HepG2 (cell line): ENCODE data around the gene STRBP. TPM values are rescaled to one million over a fixed set of nuclear protein-coding genes. Genes with fewer than 3 reads are reported as not detected.
A peak's percentile ranks its signal among the peaks of the same experiment; 100 is the strongest.

Experiments used
- ATAC-seq: fragments of 200-7000 bp; cut with Tn5 transposase; 3 replicates; pipeline ENCODE4 v1.9.1; 2020; ENCODE audit warnings: mild to moderate bottlenecking, moderate library complexity
- BruUV-seq: library from RNA; stranded (reverse); fragments of 400-500 nt; replicated peaks from 2 replicates; lab custom pipeline; 2021; lab: Mats Ljungman, UMichigan
- CTCF ChIA-PET: fragments of 300-600 bp; formaldehyde crosslinking; extraction: SDS; loops from one replicate; lab custom pipeline; 2021; ENCODE audit warnings: low total read pairs, inconsistent platforms, low intra/inter-chr PET ratio; lab: Yijun Ruan, JAX
- POLR2A ChIA-PET: fragments of 350-600 bp; sonication (Branson Sonifier 250); formaldehyde crosslinking; loops from one replicate; lab custom pipeline; 2020; ENCODE audit warnings: antibody characterized with exemption, inconsistent platforms; lab: Yijun Ruan, JAX
- DNase-seq: peaks from one replicate; pipeline ENCODE4 v3.0.0-alpha.2; 2015; ENCODE audit warnings: low spot score
- FAIRE-seq: peaks from 3 replicates; lab custom pipeline; 2011; peaks lifted over from hg19 to GRCh38; lab: Jason Lieb, UNC
- H2AFZ ChIP-seq: one replicate; pipeline ENCODE4 v1.6.1; 2011; ENCODE audit warnings: low read length, inconsistent platforms
- H3K27ac ChIP-seq: fragments of 300-600 bp; 3 replicates; pipeline ENCODE4 v1.8.0; 2011; ENCODE audit warnings: mixed run types, mild to moderate bottlenecking, mixed read lengths, low read length, inconsistent platforms; ENCODE audit not compliant: insufficient read depth; ENCODE audit errors: extremely low read length
- H3K27me3 ChIP-seq, 2 experiments: fragments of 200-600 bp in 1 of 2; 2 replicates in 1 of 2; 3 replicates in 1 of 2; pipeline versions ENCODE4 v1.6.0 to v1.8.0; 2011; ENCODE audit warnings: low read length in 2 of 2, mild to moderate bottlenecking in 2 of 2, moderate library complexity in 2 of 2, inconsistent platforms in 1 of 2; ENCODE audit not compliant: insufficient read depth in 2 of 2, control insufficient read depth in 1 of 2
- H3K36me3 ChIP-seq, 2 experiments: fragments of 200-600 bp in 1 of 2; replicated peaks in 1 of 2; 2 replicates in 1 of 2; 3 replicates in 1 of 2; pipeline versions ENCODE4 v1.5.1 to v1.8.0; 2011; ENCODE audit warnings: low read length in 2 of 2, inconsistent platforms in 1 of 2; ENCODE audit not compliant: insufficient read depth in 2 of 2, control insufficient read depth in 1 of 2
- H3K4me1 ChIP-seq: 2 replicates; pipeline ENCODE4 v1.5.1; 2012; ENCODE audit warnings: low read length, inconsistent platforms; ENCODE audit not compliant: insufficient read depth
- H3K4me2 ChIP-seq: 2 replicates; pipeline ENCODE4 v1.6.0; 2011; ENCODE audit warnings: low read depth, low read length, inconsistent platforms
- H3K4me3 ChIP-seq, 3 experiments: fragments of 200-600 bp in 1 of 3; sonication (generic), shearing (Covaris generic) in 1 of 3; replicated peaks in 1 of 3; 2 replicates each; pipeline ENCODE4 v1.5.1; 2011 to 2016; ENCODE audit warnings: low read length in 3 of 3, inconsistent platforms in 2 of 3, low read depth in 2 of 3, mild to moderate bottlenecking in 2 of 3, control low read depth in 1 of 3, mixed read lengths in 1 of 3; ENCODE audit not compliant: insufficient read depth in 1 of 3
- H3K79me2 ChIP-seq: one replicate; pipeline ENCODE4 v1.6.1; 2011; ENCODE audit warnings: low read length, inconsistent platforms; ENCODE audit not compliant: insufficient read depth
- H3K9ac ChIP-seq: 2 replicates; pipeline ENCODE4 v1.6.0; 2011; ENCODE audit warnings: mild to moderate bottlenecking, low read depth, low read length, inconsistent platforms; ENCODE audit not compliant: insufficient read depth
- H3K9me3 ChIP-seq: 2 replicates; pipeline ENCODE4 v1.5.1; 2012; ENCODE audit warnings: mild to moderate bottlenecking, low read length
- H4K20me1 ChIP-seq: 2 replicates; pipeline ENCODE4 v1.6.0; 2011; ENCODE audit warnings: inconsistent platforms, mild to moderate bottlenecking, low read length, moderate library complexity; ENCODE audit not compliant: insufficient read depth
- ASH2L ChIP-seq: fragments of 300-600, 200-600 bp; sonication (generic); IDR thresholded peaks from 2 replicates; pipeline ENCODE4 v1.7.0; 2017; ENCODE audit warnings: low read depth, mild to moderate bottlenecking, moderate library complexity, mixed read lengths, low read length; ENCODE audit not compliant: insufficient read length
- CREB1 ChIP-seq, 2 experiments: fragments of 450-650 bp in 1 of 2; IDR thresholded peaks; 2 replicates each; pipeline ENCODE4 v1.6.1; 2016 to 2017; ENCODE audit warnings: control low read depth in 1 of 2, mild to moderate bottlenecking in 1 of 2, missing compliant biosample characterization in 1 of 2, missing genetic modification characterization in 1 of 2
- GATAD2A ChIP-seq: IDR thresholded peaks from 2 replicates; pipeline ENCODE4 v1.6.1; 2016
- GMEB1 ChIP-seq: sonication (generic); formaldehyde crosslinking; IDR thresholded peaks from 2 replicates; pipeline ENCODE4 v1.5.1; 2020; ENCODE audit warnings: missing genetic modification reagents, mild to moderate bottlenecking, borderline replicate concordance
- JUNB ChIP-seq: sonication (generic); formaldehyde crosslinking; IDR thresholded peaks from 2 replicates; pipeline ENCODE4 v1.8.0; 2022; ENCODE audit warnings: missing genetic modification reagents, mild to moderate bottlenecking, borderline replicate concordance
- JUND ChIP-seq: sonication (generic); formaldehyde crosslinking; IDR thresholded peaks from 2 replicates; pipeline ENCODE4 v1.8.0; 2022; ENCODE audit warnings: mild to moderate bottlenecking, missing genetic modification reagents
- MAX ChIP-seq: IDR thresholded peaks from 2 replicates; pipeline ENCODE4 v1.6.1; 2012; ENCODE audit warnings: inconsistent platforms
- NFIB ChIP-seq: sonication (generic); formaldehyde crosslinking; IDR thresholded peaks from 2 replicates; pipeline ENCODE4 v1.9.0; 2021; ENCODE audit warnings: missing genetic modification reagents, mild to moderate bottlenecking, borderline replicate concordance
- NR2F2 ChIP-seq: IDR thresholded peaks from 2 replicates; pipeline ENCODE4 v1.6.1; 2012; ENCODE audit warnings: low read depth, inconsistent platforms, borderline replicate concordance
- ONECUT2 ChIP-seq: sonication (generic); formaldehyde crosslinking; IDR thresholded peaks from 2 replicates; pipeline ENCODE4 v1.4.0; 2020; ENCODE audit warnings: missing genetic modification reagents
- PITX1 ChIP-seq: sonication (generic); formaldehyde crosslinking; IDR thresholded peaks from 2 replicates; pipeline ENCODE4 v1.5.1; 2020; ENCODE audit warnings: mild to moderate bottlenecking, missing genetic modification reagents
- RFXANK ChIP-seq: IDR thresholded peaks from 2 replicates; pipeline ENCODE4 v1.6.1; 2016
- ZNF121 ChIP-seq: sonication (generic); formaldehyde crosslinking; IDR thresholded peaks from 2 replicates; pipeline ENCODE4 v1.5.0; 2020; ENCODE audit warnings: mild to moderate bottlenecking, missing genetic modification reagents
- ZNF337 ChIP-seq: sonication (generic); formaldehyde crosslinking; IDR thresholded peaks from 2 replicates; pipeline ENCODE4 v1.5.1; 2020; ENCODE audit warnings: missing genetic modification reagents, low read depth, mild to moderate bottlenecking, borderline replicate concordance
- ZSCAN22 ChIP-seq: sonication (generic); formaldehyde crosslinking; IDR thresholded peaks from 2 replicates; pipeline ENCODE4 v1.4.0; 2020; ENCODE audit warnings: mild to moderate bottlenecking, missing genetic modification reagents
- ZSCAN30 ChIP-seq: sonication (generic); formaldehyde crosslinking; IDR thresholded peaks from 2 replicates; pipeline ENCODE4 v1.5.0; 2020; ENCODE audit warnings: mild to moderate bottlenecking, missing genetic modification reagents
- WGBS: methylation state at CpG from one replicate; pipeline ENCODE4 v1.1.6; 2017; ENCODE audit warnings: low lambda C conversion rate; 5-methylcytosine and 5-hydroxymethylcytosine counted together
- in situ Hi-C: cut with HindIII; loops from 2 replicates; pipeline ENCODE4 v1.10.0; 2017; ENCODE audit warnings: low pct_unique_long_range_greater_than_20kb; ENCODE audit not compliant: extremely low pct_ligation_motif_present
- intact Hi-C: fragments of 100-400 bp; cut with micrococcal nuclease; formaldehyde crosslinking; loops from one replicate; pipeline ENCODE4 v1.10.0; 2022; ENCODE audit not compliant: unreplicated experiment
- polyA plus RNA-seq, 8 experiments: library from polyadenylated mRNA; depleted of rRNA in 3 of 8; stranded (reverse) in 7 of 8; unstranded in 1 of 8; fragments of >200 nt; fragmentation: Illumina TruSeq in 4 of 8; extraction: Trizol in 4 of 8; gene quantifications; 2 replicates each; pipeline versions ENCODE4 v1.2.1 to v1.2.3, GENCODE V29; 2011 to 2016; ENCODE audit warnings: low read depth in 4 of 8, missing spikeins in 1 of 8, mixed read lengths in 1 of 8; ENCODE audit not compliant: insufficient read depth in 1 of 8
- total RNA-seq, 5 experiments: library from RNA; depleted of rRNA; stranded (reverse); fragments of >200 nt; fragmentation: Illumina TruSeq; extraction: Trizol; gene quantifications; 2 replicates each; pipeline ENCODE4 v1.2.3, GENCODE V29; 2016; ENCODE audit warnings: low read depth in 1 of 5
- TF ChIP-seq, protein P1 (sequence below): sonication (generic); formaldehyde crosslinking; conservative IDR thresholded peaks from 2 replicates; pipeline ENCODE4 v1.4.0; 2020; ENCODE audit warnings: mild to moderate bottlenecking, missing genetic modification reagents, moderate library complexity

STRBP gene
- total and polyA plus RNA-seq, 2 of the 13 experiments (the other 11 are each of a cell fraction or from before 2014, with no cell fraction given), result 14.5 to 38.5 TPM

- Histone ChIP-seq H3K4me3 (peak overlapping the region in 2 of 3 experiments; percentile 21 to 32; a peak in 4 of 6 replicates), H3K4me2 (peak overlapping the region; percentile 65), H2AFZ (no peak overlapping the region), H3K36me3 (no peaks in the 10 kb centered on the region), H3K9ac (peak overlapping the region; percentile 1; the same call in 1 of the 2 replicates), H3K27me3 (peaks cover 0 to 4% of the 10 kb centered on the region in 2 experiments; a peak in 1 of 5 replicates), H3K79me2 (no peaks in the 10 kb centered on the region), H3K9me3 (no peaks in the 10 kb centered on the region), H4K20me1 (no peaks in the 10 kb centered on the region), H3K27ac (peak overlapping the region; percentile 61), H3K4me1 (peaks cover 57% of the 10 kb centered on the region)
- FAIRE-seq (no peak), DNase-seq (no peak), ATAC-seq (peak; percentile 68)
- TF ChIP-seq, protein P1, sequence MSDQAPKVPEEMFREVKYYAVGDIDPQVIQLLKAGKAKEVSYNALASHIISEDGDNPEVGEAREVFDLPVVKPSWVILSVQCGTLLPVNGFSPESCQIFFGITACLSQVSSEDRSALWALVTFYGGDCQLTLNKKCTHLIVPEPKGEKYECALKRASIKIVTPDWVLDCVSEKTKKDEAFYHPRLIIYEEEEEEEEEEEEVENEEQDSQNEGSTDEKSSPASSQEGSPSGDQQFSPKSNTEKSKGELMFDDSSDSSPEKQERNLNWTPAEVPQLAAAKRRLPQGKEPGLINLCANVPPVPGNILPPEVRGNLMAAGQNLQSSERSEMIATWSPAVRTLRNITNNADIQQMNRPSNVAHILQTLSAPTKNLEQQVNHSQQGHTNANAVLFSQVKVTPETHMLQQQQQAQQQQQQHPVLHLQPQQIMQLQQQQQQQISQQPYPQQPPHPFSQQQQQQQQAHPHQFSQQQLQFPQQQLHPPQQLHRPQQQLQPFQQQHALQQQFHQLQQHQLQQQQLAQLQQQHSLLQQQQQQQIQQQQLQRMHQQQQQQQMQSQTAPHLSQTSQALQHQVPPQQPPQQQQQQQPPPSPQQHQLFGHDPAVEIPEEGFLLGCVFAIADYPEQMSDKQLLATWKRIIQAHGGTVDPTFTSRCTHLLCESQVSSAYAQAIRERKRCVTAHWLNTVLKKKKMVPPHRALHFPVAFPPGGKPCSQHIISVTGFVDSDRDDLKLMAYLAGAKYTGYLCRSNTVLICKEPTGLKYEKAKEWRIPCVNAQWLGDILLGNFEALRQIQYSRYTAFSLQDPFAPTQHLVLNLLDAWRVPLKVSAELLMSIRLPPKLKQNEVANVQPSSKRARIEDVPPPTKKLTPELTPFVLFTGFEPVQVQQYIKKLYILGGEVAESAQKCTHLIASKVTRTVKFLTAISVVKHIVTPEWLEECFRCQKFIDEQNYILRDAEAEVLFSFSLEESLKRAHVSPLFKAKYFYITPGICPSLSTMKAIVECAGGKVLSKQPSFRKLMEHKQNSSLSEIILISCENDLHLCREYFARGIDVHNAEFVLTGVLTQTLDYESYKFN (CRISPR knock-in tag), result 0 out of 2 replicates have a peak, but pooled peaks have one; percentile 0
- no peak for TF ChIP-seq PITX1 (CRISPR knock-in tag)
- no peak for TF ChIP-seq NFIB
- peak; percentile 6; the same call in 1 of the 2 replicates for TF ChIP-seq NR2F2
- no peak for TF ChIP-seq ZNF337 (CRISPR knock-in tag)
- TF ChIP-seq RFXANK (CRISPR knock-in tag), result no peak
- TF ChIP-seq GMEB1 (CRISPR knock-in tag), result no peak
- no peak for TF ChIP-seq JUNB (CRISPR knock-in tag)
- no peak for TF ChIP-seq ZSCAN30 (CRISPR knock-in tag)
- TF ChIP-seq MAX, result 0 out of 2 replicates have a peak, but pooled peaks have one; percentile 10
- TF ChIP-seq ZNF121, result no peak
- TF ChIP-seq ASH2L, result peak; percentile 58
- no peak for TF ChIP-seq ONECUT2 (CRISPR knock-in tag)
- no peak for TF ChIP-seq JUND (CRISPR knock-in tag)
- peak; percentile 19; the same call in 1 of the 2 replicates for TF ChIP-seq GATAD2A
- TF ChIP-seq CREB1 (IDR thresholded peaks at IDR 0.05), result no peak
- 0 out of 2 replicates have a peak, but pooled peaks have one; percentile 4 for TF ChIP-seq CREB1 (CRISPR knock-in tag; IDR thresholded peaks at IDR 0.05)
- TF ChIP-seq ZSCAN22, result no peak
- ChIA-PET CTCF (no interaction called here), POLR2A (interaction anchor here (1.4 kb wide), 1 partner anchor 11 kb away, joined by 3 read pairs; no protein-coding TSS in a partner anchor)
- intact Hi-C loops, result no loop called here
- 7% methylated on average over 9 of the region's 9 CpGs for WGBS
- in situ Hi-C loops, result no loop called here
- BruUV-seq, result no TSS peak
These were observed 42.9 kb upstream of the STRBP start for GRCh38 chr9:123311250-123311752.
